Coronary artery (tissue), 2 donors: ENCODE results near the gene TUBG2.
"Not testable (repeated sequence)": the region's sequence is repeated elsewhere in the genome, so short reads cannot be mapped to it uniquely, and the experiment has no call there.

Experiments used
- DNase-seq: peaks from one replicate; pipeline ENCODE4 v3.0.0-alpha.2; 2017; ENCODE audit warnings: low spot score
- H3K27ac ChIP-seq, 2 donors: fragments of 200-600 bp; sonication (generic); one replicate each; pipeline ENCODE4 v1.5.1; 2016 to 2019
- H3K4me3 ChIP-seq: fragments of 200-600 bp; sonication (generic); 2 replicates; pipeline ENCODE4 v1.5.1; 2016; ENCODE audit warnings: mild to moderate bottlenecking, moderate library complexity
- TF ChIP-seq, protein P1 (sequence below): fragments of 200-600 bp; sonication (generic); IDR thresholded peaks from one replicate; pipeline ENCODE4 v1.5.1; 2019; ENCODE audit warnings: antibody characterized with exemption

The TUBG2 gene

DNA sequence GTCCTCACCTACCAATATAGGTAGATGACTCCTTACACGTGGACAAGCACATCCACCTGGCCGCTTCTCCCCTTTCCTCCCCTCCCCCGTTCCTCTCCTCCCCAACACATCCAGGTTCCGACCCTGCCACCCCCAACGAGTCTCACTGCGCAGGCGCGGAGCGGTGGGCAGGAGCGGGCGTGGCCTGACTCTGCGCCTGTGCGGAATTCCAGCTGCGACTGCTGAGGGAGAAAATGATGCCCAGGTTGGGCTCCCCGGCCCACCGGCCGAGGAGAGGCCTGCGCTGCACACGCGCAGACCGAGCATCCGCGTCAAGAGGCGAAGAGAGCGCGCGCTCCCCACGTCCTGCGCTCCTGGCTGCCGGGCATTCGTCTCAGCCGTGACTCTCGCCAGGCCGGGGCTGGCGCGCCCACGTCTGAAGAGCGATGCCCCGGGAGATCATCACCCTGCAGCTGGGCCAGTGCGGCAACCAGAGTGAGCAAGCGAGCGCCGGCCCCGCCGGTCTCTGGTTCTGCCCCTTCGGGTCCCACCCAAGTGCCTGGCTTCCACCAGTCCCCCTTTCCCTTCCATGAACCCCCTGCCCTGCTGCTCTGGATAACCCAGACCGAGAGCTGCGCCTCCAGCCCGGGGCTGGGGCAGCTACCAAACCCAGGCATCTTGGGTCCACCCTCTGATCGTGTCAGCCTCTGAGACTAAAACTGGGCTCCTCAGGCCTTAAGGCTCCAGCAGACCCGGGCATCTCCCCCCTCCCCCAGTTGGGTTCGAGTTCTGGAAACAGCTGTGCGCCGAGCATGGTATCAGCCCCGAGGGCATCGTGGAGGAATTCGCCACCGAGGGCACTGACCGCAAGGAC, at the start of gene TUBG2:
TSS of gene TUBG2 (plus strand) at position 206 of the 853 bp plus-strand sequence. CDS start at position 426, 220 bp downstream.
- H3K4me3 ChIP-seq: peak within 1 kb of the TSS; percentile 77
- TF ChIP-seq, protein P1, sequence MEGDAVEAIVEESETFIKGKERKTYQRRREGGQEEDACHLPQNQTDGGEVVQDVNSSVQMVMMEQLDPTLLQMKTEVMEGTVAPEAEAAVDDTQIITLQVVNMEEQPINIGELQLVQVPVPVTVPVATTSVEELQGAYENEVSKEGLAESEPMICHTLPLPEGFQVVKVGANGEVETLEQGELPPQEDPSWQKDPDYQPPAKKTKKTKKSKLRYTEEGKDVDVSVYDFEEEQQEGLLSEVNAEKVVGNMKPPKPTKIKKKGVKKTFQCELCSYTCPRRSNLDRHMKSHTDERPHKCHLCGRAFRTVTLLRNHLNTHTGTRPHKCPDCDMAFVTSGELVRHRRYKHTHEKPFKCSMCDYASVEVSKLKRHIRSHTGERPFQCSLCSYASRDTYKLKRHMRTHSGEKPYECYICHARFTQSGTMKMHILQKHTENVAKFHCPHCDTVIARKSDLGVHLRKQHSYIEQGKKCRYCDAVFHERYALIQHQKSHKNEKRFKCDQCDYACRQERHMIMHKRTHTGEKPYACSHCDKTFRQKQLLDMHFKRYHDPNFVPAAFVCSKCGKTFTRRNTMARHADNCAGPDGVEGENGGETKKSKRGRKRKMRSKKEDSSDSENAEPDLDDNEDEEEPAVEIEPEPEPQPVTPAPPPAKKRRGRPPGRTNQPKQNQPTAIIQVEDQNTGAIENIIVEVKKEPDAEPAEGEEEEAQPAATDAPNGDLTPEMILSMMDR: no peak
- peak within 1 kb of the TSS; percentile 84 for H3K27ac ChIP-seq
- peak; percentile 88 for DNase-seq

DNA sequence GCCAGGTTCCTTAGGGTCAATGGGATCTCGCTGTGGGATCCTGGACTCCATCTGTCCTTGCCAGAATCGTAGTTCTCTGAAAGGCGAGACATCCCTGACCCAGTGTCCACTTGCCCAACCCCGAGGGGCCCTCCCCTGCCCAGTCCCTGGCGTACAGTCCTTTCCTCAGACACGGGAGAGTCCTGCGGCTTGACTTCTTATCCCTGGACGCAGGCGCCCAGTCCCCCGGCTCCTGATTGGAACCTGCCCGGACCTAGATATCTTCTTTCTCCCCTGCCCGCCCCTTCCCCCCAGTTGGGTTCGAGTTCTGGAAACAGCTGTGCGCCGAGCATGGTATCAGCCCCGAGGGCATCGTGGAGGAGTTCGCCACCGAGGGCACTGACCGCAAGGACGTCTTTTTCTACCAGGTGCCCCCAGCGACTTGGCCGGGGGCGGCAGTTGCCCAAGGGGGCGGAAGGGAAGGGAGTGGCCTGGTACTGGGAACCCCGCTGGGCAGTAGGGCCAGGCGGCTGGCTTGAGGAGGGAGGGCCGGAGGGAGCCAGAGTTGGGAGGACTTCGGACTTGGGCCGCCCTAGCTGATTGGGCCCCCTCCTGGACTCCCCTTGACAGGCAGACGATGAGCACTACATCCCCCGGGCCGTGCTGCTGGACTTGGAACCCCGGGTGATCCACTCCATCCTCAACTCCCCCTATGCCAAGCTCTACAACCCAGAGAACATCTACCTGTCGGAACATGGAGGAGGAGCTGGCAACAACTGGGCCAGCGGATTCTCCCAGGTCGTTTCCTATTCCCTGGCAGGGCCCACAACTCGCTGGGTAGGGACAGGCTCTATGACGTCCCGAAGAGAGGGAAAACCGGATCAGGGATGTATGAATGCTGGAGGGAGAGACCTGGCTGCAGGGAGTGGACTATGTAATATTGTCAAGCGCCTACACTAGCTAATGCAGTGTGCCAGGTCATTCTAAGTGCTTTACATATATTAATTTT, 49.0 kb upstream of the TUBG2 start:
- Histone ChIP-seq H3K27ac (peak overlapping the region; percentile 55 to 88), H3K4me3 (peak overlapping the region; percentile 98)
- peak; percentile 86 for DNase-seq

DNA sequence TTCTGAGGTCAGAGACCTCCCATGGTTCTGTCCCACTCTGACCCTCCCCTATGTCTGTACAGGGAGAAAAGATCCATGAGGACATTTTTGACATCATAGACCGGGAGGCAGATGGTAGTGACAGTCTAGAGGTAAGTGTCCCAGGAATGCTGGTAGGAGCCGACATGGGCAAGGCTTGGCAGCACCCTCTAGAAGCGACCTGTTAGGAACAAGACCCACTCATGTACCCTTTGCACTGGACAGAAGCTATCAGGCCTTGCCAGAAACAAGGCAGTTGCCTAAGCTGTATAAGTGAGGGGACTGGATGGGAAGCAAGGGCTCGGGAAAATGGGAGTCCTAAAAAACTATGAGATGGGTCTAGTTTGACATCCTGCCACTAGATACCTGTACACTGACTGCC, 47.1 kb upstream of the TUBG2 start:
- Histone ChIP-seq H3K4me3 (no peak overlapping the region), H3K27ac (no peak overlapping the region)
- TF ChIP-seq, protein P1: no peak
- no peak for DNase-seq

DNA sequence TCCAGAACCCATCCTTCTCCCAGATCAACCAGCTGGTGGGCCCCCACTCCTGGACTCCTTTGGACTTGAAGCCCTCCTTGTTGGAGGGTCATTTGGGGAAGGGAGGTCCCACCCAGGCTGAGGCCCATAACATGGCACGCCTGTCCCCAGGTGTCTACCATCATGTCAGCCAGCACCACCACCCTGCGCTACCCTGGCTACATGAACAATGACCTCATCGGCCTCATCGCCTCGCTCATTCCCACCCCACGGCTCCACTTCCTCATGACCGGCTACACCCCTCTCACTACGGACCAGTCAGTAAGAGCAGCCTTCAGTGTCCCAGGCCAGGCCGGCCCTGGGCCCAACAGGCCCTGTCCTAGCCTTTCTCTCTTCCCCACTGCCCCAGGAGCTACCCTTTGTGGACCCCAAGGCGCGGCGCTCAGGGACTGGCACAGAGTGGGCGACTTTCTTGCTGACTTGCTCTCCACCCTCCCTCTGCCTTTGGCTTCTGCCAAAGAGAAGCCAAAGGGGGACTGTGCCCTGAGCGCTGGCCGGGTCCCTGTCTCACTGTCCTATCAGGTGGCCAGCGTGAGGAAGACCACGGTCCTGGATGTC, 45.3 kb upstream of the TUBG2 start:
- TF ChIP-seq, protein P1: no peak
- no peak for DNase-seq
- Histone ChIP-seq H3K4me3 (no peak overlapping the region), H3K27ac (no peak overlapping the region)

DNA sequence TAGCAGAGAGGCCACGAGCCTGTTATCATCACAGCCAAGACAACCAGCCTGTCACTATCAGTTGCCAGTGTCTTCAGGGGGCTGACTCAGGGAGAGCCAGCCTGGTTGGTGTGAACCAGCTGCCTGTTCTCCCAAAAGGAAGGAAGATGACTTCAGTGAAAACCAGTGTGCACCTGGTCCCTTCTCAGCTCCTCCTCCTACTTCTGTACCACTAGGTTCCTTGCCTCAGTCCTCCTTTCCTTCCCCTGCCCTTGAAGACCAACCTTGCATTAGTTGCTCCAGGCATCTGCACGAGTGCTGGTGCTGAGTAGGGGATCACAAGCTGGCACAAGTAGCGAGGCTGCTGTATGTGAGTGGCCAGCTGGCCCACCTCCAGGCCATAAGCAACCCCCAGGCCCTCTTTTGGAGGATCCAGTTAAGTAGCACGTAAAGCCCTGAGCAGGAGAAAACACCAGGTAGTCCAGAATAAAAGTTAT, 41.1 kb upstream of the TUBG2 start:
- no peak for DNase-seq
- H3K27ac ChIP-seq: no peak overlapping the region
- no peak overlapping the region for H3K4me3 ChIP-seq
- TF ChIP-seq, protein P1: no peak

DNA sequence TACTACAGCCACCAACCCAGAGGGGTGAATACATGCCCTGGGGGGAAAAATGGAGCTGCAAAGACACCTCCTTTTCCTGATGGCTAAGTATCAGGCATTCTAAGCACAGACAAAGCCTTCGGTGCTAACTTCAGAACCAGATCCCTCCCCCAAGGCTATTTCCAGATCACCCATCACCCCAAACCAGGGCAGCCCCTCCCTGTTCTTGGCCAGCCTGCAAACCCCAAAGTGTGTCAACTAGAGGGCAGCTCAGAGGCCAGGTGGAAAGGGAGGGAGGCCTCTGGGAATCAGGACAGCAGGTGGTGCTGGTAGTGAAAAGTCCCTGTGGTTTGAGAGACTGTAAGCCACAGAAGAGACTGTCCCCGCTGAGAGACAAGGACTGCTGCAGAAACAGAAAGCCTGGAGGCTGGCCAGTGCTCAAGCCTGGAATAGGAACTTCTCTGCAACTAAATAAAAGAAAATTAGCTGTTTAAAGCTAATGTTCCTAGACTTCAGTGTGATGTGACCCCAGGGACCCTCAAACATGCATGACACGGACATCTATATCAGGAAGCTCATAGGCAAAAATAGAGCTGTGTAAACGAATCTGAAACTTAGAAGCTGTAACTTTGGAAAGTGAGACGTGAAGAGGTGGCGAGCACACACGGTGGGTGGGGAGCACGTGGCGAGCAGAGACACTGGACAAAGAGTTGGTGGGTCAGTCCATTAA, 40.5 kb upstream of the TUBG2 start:
- TF ChIP-seq, protein P1: no peak
- Histone ChIP-seq H3K27ac (no peak overlapping the region), H3K4me3 (no peak overlapping the region)
- DNase-seq: no peak

DNA sequence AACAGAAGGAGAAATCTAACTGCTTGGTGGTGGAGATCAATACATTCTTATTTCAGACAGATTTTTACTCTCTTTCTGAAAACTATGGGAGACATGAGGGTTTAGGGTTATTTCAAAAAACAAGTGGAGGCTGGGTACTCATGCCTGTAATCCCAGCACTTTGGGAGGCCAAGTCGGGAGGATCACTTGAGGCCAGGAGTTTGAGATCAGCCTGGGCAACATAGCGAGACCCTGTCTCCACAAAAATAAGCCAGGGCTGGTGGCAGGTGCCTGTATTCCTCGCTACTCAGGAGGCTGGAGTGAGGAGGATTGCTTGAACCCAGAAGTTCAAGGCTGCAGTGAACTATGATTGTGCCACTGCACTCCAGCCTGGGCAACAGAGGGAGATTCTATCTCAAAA, 37.1 kb upstream of the TUBG2 start:
- DNase-seq, H3K4me3 ChIP-seq, H3K27ac ChIP-seq: not testable (repeated sequence)
